ENCODE measurements around the gene ATP6V0A1. TPM values are rescaled to one million over a fixed set of nuclear protein-coding genes. Genes with fewer than 3 reads are reported as not detected.
A peak's percentile ranks its signal among the peaks of the same experiment; 100 is the strongest.

Gene ATP6V0A1
- total RNA-seq, 2 donors from 2014 or later = 45.2 to 53.1 TPM

DNA sequence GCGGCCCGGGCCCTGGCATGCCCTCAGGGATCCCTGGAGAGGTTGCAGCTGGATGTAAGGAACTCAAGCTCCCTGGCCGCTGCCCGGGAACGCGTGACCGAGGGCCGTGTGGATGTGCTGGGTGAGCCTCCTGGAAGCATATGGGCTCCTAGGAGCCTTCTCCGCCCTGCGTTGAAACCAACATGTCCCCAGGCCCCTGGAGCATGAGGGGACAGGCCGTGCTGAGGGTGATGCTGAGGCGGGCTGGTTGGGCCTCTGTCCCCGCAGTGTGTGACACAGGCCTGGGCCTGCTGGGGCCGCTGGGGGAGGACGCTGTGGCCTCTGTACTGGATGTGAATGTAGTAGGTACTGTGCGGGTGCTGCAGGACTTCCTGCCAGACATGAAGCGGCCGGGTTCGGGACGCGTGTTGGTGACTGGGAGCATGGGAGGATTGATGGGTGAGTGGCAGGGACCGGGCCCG lies 88.4 kb downstream of the ATP6V0A1 start:
- H3K4me1 ChIP-seq (ENCODE audit: control insufficient read depth, insufficient read depth, low read length) = no peaks in the 10 kb centered on the region
- no peak for DNase-seq
- H3K36me3 ChIP-seq (ENCODE audit: control insufficient read depth, insufficient read depth, low read length) = no peaks in the 10 kb centered on the region
- H3K4me1 Mint-ChIP-seq = peaks cover 10% of the 10 kb centered on the region
- no peak overlapping the region for H3K27ac Mint-ChIP-seq
- H3K36me3 Mint-ChIP-seq (ENCODE audit: low read depth) = peaks cover 9% of the 10 kb centered on the region
- no peak overlapping the region for H3K27ac ChIP-seq (ENCODE audit: low read depth, low read length)
- no peaks in the 10 kb centered on the region for H3K9me3 Mint-ChIP-seq
- H3K27me3 ChIP-seq (ENCODE audit: control insufficient read depth, insufficient read depth, low read length, poor library complexity, severe bottlenecking) = no peaks in the 10 kb centered on the region
- no peaks in the 10 kb centered on the region for H3K27me3 Mint-ChIP-seq (ENCODE audit: insufficient read depth)
- no peak overlapping the region for H3K4me3 ChIP-seq (ENCODE audit: low read length)
- H3K4me3 Mint-ChIP-seq = no peak overlapping the region
- 90 to 93% methylated on average over 10 to 23 of the region's 23 CpGs for WGBS, 2 experiments (ENCODE audit: insufficient coverage in 1 of 2, insufficient read length in 1 of 2)
- TF ChIP-seq, protein P1, sequence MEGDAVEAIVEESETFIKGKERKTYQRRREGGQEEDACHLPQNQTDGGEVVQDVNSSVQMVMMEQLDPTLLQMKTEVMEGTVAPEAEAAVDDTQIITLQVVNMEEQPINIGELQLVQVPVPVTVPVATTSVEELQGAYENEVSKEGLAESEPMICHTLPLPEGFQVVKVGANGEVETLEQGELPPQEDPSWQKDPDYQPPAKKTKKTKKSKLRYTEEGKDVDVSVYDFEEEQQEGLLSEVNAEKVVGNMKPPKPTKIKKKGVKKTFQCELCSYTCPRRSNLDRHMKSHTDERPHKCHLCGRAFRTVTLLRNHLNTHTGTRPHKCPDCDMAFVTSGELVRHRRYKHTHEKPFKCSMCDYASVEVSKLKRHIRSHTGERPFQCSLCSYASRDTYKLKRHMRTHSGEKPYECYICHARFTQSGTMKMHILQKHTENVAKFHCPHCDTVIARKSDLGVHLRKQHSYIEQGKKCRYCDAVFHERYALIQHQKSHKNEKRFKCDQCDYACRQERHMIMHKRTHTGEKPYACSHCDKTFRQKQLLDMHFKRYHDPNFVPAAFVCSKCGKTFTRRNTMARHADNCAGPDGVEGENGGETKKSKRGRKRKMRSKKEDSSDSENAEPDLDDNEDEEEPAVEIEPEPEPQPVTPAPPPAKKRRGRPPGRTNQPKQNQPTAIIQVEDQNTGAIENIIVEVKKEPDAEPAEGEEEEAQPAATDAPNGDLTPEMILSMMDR (conservative IDR thresholded peaks at IDR 0.05) = no peak
- H3K9ac ChIP-seq (ENCODE audit: extremely low read depth, low read length, poor library complexity, severe bottlenecking) = no peak overlapping the region
- H3K9me3 ChIP-seq (ENCODE audit: control insufficient read depth, low read length) = no peaks in the 10 kb centered on the region

DNA sequence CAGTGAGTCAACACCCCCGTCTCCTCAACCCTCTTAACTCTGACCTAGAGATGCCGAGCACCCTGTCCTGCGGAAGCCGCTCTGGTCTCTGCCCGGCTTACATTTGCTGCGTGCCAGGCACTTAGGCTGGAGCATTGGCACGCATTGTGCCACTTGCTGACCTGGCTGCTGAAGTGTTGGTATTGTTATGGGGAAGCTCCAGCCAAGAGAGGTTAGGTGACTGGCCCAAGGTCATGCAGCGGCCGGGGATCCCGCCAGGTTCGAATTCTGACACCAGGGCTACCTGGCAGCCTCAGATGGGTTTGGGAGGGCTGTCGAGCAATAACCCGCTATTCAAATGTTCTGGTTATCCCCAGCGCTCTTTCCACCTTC lies 89.0 kb downstream of the ATP6V0A1 start:
- peaks cover 9% of the 10 kb centered on the region for H3K36me3 Mint-ChIP-seq (ENCODE audit: low read depth)

DNA sequence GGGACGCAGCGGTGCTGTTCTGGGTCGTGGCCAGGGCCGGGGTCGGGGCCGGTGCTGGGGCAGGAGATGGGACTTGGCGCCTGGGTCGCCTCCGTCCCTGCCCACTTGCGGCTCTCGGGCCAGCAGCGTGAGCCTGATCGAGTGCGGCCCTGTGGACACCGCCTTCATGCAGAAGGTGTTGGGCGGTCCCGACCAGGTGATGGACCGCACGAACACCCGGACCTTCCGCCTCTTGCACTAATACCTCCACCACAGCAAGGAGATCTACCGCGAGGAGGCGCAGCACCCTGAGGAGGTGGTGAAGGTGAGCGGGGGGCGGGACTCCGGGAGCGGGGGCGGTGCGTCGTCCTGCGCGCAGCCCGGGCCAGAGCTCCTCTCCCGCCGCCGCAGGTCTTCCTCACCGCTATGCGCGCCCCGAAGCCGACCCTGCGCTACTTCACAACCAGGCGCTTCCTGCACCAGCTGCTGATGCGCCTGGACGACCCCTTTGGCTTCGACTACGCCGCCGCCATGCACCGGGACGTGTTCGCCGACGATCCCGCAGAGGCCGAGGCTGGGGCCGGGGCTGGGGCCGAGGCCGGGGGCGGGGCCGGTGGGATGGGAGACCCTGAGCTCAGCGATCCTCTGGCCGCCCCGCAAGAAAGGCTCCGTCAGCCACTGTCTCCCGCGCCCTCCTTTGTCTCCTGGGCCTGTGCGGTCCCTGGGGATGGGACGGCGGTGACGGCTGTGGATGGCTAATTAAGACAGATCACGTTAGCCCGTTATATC lies 89.6 kb downstream of the ATP6V0A1 start:
- TF ChIP-seq, protein P1 (conservative IDR thresholded peaks at IDR 0.05) = peak; percentile 82
- Histone ChIP-seq H3K4me3 (ENCODE audit: low read length) (peak overlapping the region; percentile 62), H3K9me3 (ENCODE audit: control insufficient read depth, low read length) (no peaks in the 10 kb centered on the region), H3K9ac (ENCODE audit: extremely low read depth, low read length, poor library complexity, severe bottlenecking) (peak overlapping the region; percentile 20), H3K27ac (ENCODE audit: low read depth, low read length) (peak overlapping the region; percentile 18), H3K36me3 (ENCODE audit: control insufficient read depth, insufficient read depth, low read length) (no peaks in the 10 kb centered on the region), H3K27me3 (ENCODE audit: control insufficient read depth, insufficient read depth, low read length, poor library complexity, severe bottlenecking) (no peaks in the 10 kb centered on the region), H3K4me1 (ENCODE audit: control insufficient read depth, insufficient read depth, low read length) (no peaks in the 10 kb centered on the region)
- Mint-ChIP-seq H3K9me3 (no peaks in the 10 kb centered on the region), H3K4me1 (peaks cover 10% of the 10 kb centered on the region), H3K27me3 (ENCODE audit: insufficient read depth) (no peaks in the 10 kb centered on the region), H3K27ac (no peak overlapping the region), H3K4me3 (peak overlapping the region; percentile 45), H3K36me3 (ENCODE audit: low read depth) (peaks cover 9% of the 10 kb centered on the region)
- DNase-seq = peak; percentile 100
- 11 to 25% methylated on average over 42 to 74 of the region's 74 CpGs for WGBS, 2 experiments (ENCODE audit: insufficient coverage in 1 of 2, insufficient read length in 1 of 2)

More for the DNA sequence above, 89.0 kb downstream of the ATP6V0A1 start:
- Histone ChIP-seq H3K27me3 (ENCODE audit: control insufficient read depth, insufficient read depth, low read length, poor library complexity, severe bottlenecking) (no peaks in the 10 kb centered on the region), H3K36me3 (ENCODE audit: control insufficient read depth, insufficient read depth, low read length) (no peaks in the 10 kb centered on the region), H3K9me3 (ENCODE audit: control insufficient read depth, low read length) (no peaks in the 10 kb centered on the region), H3K4me3 (ENCODE audit: low read length) (no peak overlapping the region), H3K4me1 (ENCODE audit: control insufficient read depth, insufficient read depth, low read length) (no peaks in the 10 kb centered on the region), H3K27ac (ENCODE audit: low read depth, low read length) (no peak overlapping the region), H3K9ac (ENCODE audit: extremely low read depth, low read length, poor library complexity, severe bottlenecking) (no peak overlapping the region)
- Mint-ChIP-seq H3K27me3 (ENCODE audit: insufficient read depth) (no peaks in the 10 kb centered on the region), H3K27ac (no peak overlapping the region), H3K4me1 (peaks cover 10% of the 10 kb centered on the region), H3K9me3 (no peaks in the 10 kb centered on the region), H3K4me3 (peak overlapping the region; percentile 45)
- DNase-seq = no peak
- 90 to 91% methylated on average over 8 to 14 of the region's 14 CpGs for WGBS, 2 experiments (ENCODE audit: insufficient coverage in 1 of 2, insufficient read length in 1 of 2)
- TF ChIP-seq, protein P1 (conservative IDR thresholded peaks at IDR 0.05) = no peak
